Measurements from ENCODE around the gene GAK. TPM values are rescaled to one million over a fixed set of nuclear protein-coding genes. Genes with fewer than 3 reads are reported as not detected.

The GAK gene
- total and polyA plus RNA-seq, 2 of the 4 experiments (the other 2 are of a cell fraction) = 45.1 to 133 TPM

GRCh38 chr4:884896-885295 lies 47.2 kb downstream of the GAK start:
- Histone ChIP-seq H3K9me1 (ENCODE audit: insufficient read depth, low read length) (peaks cover 8% of the 10 kb centered on the region), H2AFZ (replicated peaks; ENCODE audit: low read length, poor library complexity) (no peak overlapping the region), H3K4me3 (ENCODE audit: insufficient read depth, low read depth, low read length) (no peak overlapping the region), H3K27ac (ENCODE audit: insufficient read depth, low read length) (no peak overlapping the region), H4K5ac (ENCODE audit: low read depth, low read length) (no peak overlapping the region), H3K14ac (replicated peaks; ENCODE audit: low read depth, low read length) (no peak overlapping the region), H3K79me1 (ENCODE audit: low read depth in 1 of 2, low read length in 2 of 2) (peaks cover 0 to 10% of the 10 kb centered on the region in 2 experiments; a peak in 3 of 4 replicates), H3K9ac (ENCODE audit: low read depth, low read length) (no peak overlapping the region), H4K20me1 (ENCODE audit: insufficient read depth, low read length) (peaks cover 11% of the 10 kb centered on the region), H3K4ac (ENCODE audit: low read depth, low read length) (no peak overlapping the region), H3K27me3 (ENCODE audit: control insufficient read depth, insufficient read depth, low read length) (no peaks in the 10 kb centered on the region), H2AK9ac (replicated peaks; ENCODE audit: low read depth, low read length, poor library complexity) (no peak overlapping the region), H2BK15ac (ENCODE audit: low read depth, low read length) (no peak overlapping the region), H2BK5ac (ENCODE audit: low read depth, low read length, poor library complexity, severe bottlenecking) (no peak overlapping the region), H2AK5ac (ENCODE audit: low read depth, low read length) (no peak overlapping the region), H2BK20ac (ENCODE audit: low read depth, low read length) (no peak overlapping the region), H3K56ac (ENCODE audit: extremely low read depth, insufficient read depth, low read length) (no peak overlapping the region), H3K23ac (ENCODE audit: low read depth, low read length) (no peak overlapping the region), H4K8ac (ENCODE audit: low read depth in 2 of 2, low read length in 2 of 2) (no peak overlapping the region), H3K36me3 (ENCODE audit: control insufficient read depth, insufficient read depth, low read length) (peaks cover 73% of the 10 kb centered on the region), H3K9me3 (ENCODE audit: control insufficient read depth, insufficient read depth, low read length) (no peaks in the 10 kb centered on the region), H4K91ac (ENCODE audit: insufficient read depth, low read depth, low read length) (no peak overlapping the region), H3K4me1 (ENCODE audit: control insufficient read depth, insufficient read depth, low read length) (no peaks in the 10 kb centered on the region), H3K18ac (ENCODE audit: low read depth, low read length) (no peak overlapping the region), H2BK120ac (ENCODE audit: low read depth, low read length) (no peak overlapping the region), H3K4me2 (ENCODE audit: low read depth, low read length) (no peak overlapping the region)
- BruUV-seq (replicated peaks) = no TSS peak
- ATAC-seq (ENCODE audit: low read depth) = no peak
- in situ Hi-C loops (cut with MboI; ENCODE audit: low sequenced_read_pairs) = no loop called here
- CTCF ChIA-PET = no interaction called here
- 95% methylated on average over 21 of the region's 24 CpGs; no CpG with 5 or more reads in 1 of the 2 experiments for WGBS, 2 experiments (ENCODE audit: extremely low coverage in 2 of 2, insufficient read length in 1 of 2)
- intact Hi-C loops (cut with micrococcal nuclease) = no loop called here
- dilution Hi-C loops (cut with HindIII; ENCODE audit: low sequenced_read_pairs, unreplicated experiment) = no loop called here
- POLR2A ChIA-PET (ENCODE audit: unreplicated experiment) = no interaction called here
- TF ChIP-seq RAD21 (IDR thresholded peaks at IDR 0.05; ENCODE audit: low read length) (no peak), SMC3 (IDR thresholded peaks at IDR 0.05; ENCODE audit: low read depth, low read length) (no peak), FOS (IDR thresholded peaks at IDR 0.05; ENCODE audit: low read depth, low read length) (no peak), MAZ (IDR thresholded peaks at IDR 0.05; ENCODE audit: borderline replicate concordance, low read depth, low read length) (no peak), CEBPB (IDR thresholded peaks at IDR 0.05; ENCODE audit: low read depth, low read length) (no peak), NFE2L2 (IDR thresholded peaks at IDR 0.05; ENCODE audit: low read depth, low read length) (no peak), ELK1 (IDR thresholded peaks at IDR 0.05; ENCODE audit: borderline replicate concordance, low read depth, low read length) (no peak)
- DNase-seq = no peak

All from IMR-90 (cell line).